ENCODE results near the gene SCFD2.
"Not testable (repeated sequence)": the region's sequence is repeated elsewhere in the genome, so short reads cannot be mapped to it uniquely, and the experiment has no call there.

The SCFD2 gene

GRCh38 chr4:53334916-53335315 is 30.9 kb downstream of the SCFD2 start:
- H3K4me1 ChIP-seq (ENCODE audit: control insufficient read depth, insufficient read depth, low read length); H3K36me3 ChIP-seq (ENCODE audit: control insufficient read depth, insufficient read depth, low read length, severe bottlenecking); H3K4me3 ChIP-seq (ENCODE audit: low read length); H3K27me3 ChIP-seq (replicated peaks; ENCODE audit: control insufficient read depth, insufficient read depth, low read length); H3K9me3 ChIP-seq (ENCODE audit: control insufficient read depth, low read length); DNase-seq (ENCODE audit: low read depth); H3K9ac ChIP-seq (ENCODE audit: low read length): not testable (repeated sequence)

GRCh38 chr4:53326535-53326934 is 39.3 kb downstream of the SCFD2 start:
- peaks cover 8% of the 10 kb centered on the region for H3K4me1 ChIP-seq (ENCODE audit: control insufficient read depth, insufficient read depth, low read length)
- H3K9ac ChIP-seq (ENCODE audit: low read length), result no peak overlapping the region
- DNase-seq (ENCODE audit: low read depth), result no peak
- H3K27me3 ChIP-seq (replicated peaks; ENCODE audit: control insufficient read depth, insufficient read depth, low read length), result no peaks in the 10 kb centered on the region
- no peaks in the 10 kb centered on the region for H3K9me3 ChIP-seq (ENCODE audit: control insufficient read depth, low read length)
- H3K4me3 ChIP-seq (ENCODE audit: low read length), result no peak overlapping the region
- peaks cover 9% of the 10 kb centered on the region for H3K36me3 ChIP-seq (ENCODE audit: control insufficient read depth, insufficient read depth, low read length, severe bottlenecking)

- no peaks in the 10 kb centered on the region for H3K9me3 ChIP-seq (ENCODE audit: control insufficient read depth, low read length)
- H3K27me3 ChIP-seq (replicated peaks; ENCODE audit: control insufficient read depth, insufficient read depth, low read length), result no peaks in the 10 kb centered on the region
- no peak for DNase-seq (ENCODE audit: low read depth)
- peaks cover 9% of the 10 kb centered on the region for H3K36me3 ChIP-seq (ENCODE audit: control insufficient read depth, insufficient read depth, low read length, severe bottlenecking)
- peaks cover 18% of the 10 kb centered on the region for H3K4me1 ChIP-seq (ENCODE audit: control insufficient read depth, insufficient read depth, low read length)
- no peak overlapping the region for H3K4me3 ChIP-seq (ENCODE audit: low read length)
- H3K9ac ChIP-seq (ENCODE audit: low read length), result no peak overlapping the region
Measured at GRCh38 chr4:53322696-53323095, 43.2 kb downstream of the SCFD2 start.

GRCh38 chr4:53321984-53322289 is 43.9 kb downstream of the SCFD2 start:
- Histone ChIP-seq H3K27me3 (replicated peaks; ENCODE audit: control insufficient read depth, insufficient read depth, low read length) (no peaks in the 10 kb centered on the region), H3K36me3 (ENCODE audit: control insufficient read depth, insufficient read depth, low read length, severe bottlenecking) (peaks cover 3% of the 10 kb centered on the region), H3K9me3 (ENCODE audit: control insufficient read depth, low read length) (no peaks in the 10 kb centered on the region), H3K4me3 (ENCODE audit: low read length) (peak overlapping the region; percentile 80), H3K4me1 (ENCODE audit: control insufficient read depth, insufficient read depth, low read length) (peaks cover 18% of the 10 kb centered on the region), H3K9ac (ENCODE audit: low read length) (peak overlapping the region; percentile 80)
- no peak for DNase-seq (ENCODE audit: low read depth)

GRCh38 chr4:53321151-53321983 is 44.5 kb downstream of the SCFD2 start:
- peak overlapping the region; percentile 80 for H3K4me3 ChIP-seq (ENCODE audit: low read length)
- DNase-seq (ENCODE audit: low read depth), result peak; percentile 91

DNA sequence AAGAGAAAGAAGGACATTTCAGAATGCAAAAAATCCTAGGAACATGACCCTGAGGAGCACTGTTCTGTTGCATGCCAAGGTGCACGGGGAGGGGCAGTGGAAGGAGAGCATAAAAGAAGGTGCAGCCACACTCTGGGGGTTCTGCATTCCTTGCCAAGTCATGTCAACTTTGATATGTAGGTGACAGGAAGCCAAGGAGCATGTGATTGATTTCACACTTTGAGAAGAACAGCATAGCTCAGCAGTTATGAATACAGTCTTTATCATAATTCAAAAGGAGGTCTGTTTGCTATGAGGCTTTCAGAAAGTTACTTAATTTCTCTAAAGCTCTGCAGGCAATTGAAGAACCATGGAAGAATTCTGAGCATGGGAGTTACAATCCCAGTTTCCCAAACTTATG is 50.6 kb downstream of the SCFD2 start:
- no peak overlapping the region for H3K4me3 ChIP-seq (ENCODE audit: low read length)
- H3K27me3 ChIP-seq (replicated peaks; ENCODE audit: control insufficient read depth, insufficient read depth, low read length), result no peaks in the 10 kb centered on the region
- H3K9ac ChIP-seq (ENCODE audit: low read length), result no peak overlapping the region
- H3K4me1 ChIP-seq (ENCODE audit: control insufficient read depth, insufficient read depth, low read length), result peaks cover 16% of the 10 kb centered on the region
- H3K36me3 ChIP-seq (ENCODE audit: control insufficient read depth, insufficient read depth, low read length, severe bottlenecking), result no peaks in the 10 kb centered on the region
- DNase-seq (ENCODE audit: low read depth), result no peak
- no peaks in the 10 kb centered on the region for H3K9me3 ChIP-seq (ENCODE audit: control insufficient read depth, low read length)

More at GRCh38 chr4:53321151-53321983, 44.5 kb downstream of the SCFD2 start:
- Histone ChIP-seq H3K36me3 (ENCODE audit: control insufficient read depth, insufficient read depth, low read length, severe bottlenecking) (no peaks in the 10 kb centered on the region), H3K9me3 (ENCODE audit: control insufficient read depth, low read length) (no peaks in the 10 kb centered on the region), H3K4me1 (ENCODE audit: control insufficient read depth, insufficient read depth, low read length) (peaks cover 18% of the 10 kb centered on the region), H3K27me3 (replicated peaks; ENCODE audit: control insufficient read depth, insufficient read depth, low read length) (no peaks in the 10 kb centered on the region), H3K9ac (ENCODE audit: low read length) (peak overlapping the region; percentile 80)

GRCh38 chr4:53314252-53314651 is 51.6 kb downstream of the SCFD2 start:
- H3K36me3 ChIP-seq (ENCODE audit: control insufficient read depth, insufficient read depth, low read length, severe bottlenecking), result no peaks in the 10 kb centered on the region
- DNase-seq (ENCODE audit: low read depth), result no peak
- H3K4me3 ChIP-seq (ENCODE audit: low read length), result no peak overlapping the region
- H3K9ac ChIP-seq (ENCODE audit: low read length), result no peak overlapping the region
- H3K9me3 ChIP-seq (ENCODE audit: control insufficient read depth, low read length), result no peaks in the 10 kb centered on the region
- peaks cover 24% of the 10 kb centered on the region for H3K4me1 ChIP-seq (ENCODE audit: control insufficient read depth, insufficient read depth, low read length)
- no peaks in the 10 kb centered on the region for H3K27me3 ChIP-seq (replicated peaks; ENCODE audit: control insufficient read depth, insufficient read depth, low read length)

DNA sequence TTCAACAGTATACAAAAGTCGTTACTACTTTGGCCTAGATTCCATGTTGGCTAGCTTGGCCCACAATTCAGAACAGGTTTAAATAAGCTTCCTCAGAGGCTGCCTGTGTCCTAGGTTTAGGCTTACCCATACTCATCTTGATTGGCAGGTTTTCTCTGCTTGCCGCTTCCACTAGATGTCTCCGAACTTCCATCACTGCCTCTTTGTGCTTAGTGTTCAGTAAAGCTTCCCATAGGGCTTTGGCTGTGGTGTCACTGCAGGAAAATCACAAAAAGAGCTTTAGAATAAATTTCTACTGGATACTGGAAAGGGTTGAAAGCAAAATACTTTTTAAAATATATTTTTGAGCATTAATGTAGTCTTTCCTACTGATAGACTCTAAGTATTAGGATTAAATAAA is 52.4 kb downstream of the SCFD2 start:
- Histone ChIP-seq H3K36me3 (ENCODE audit: control insufficient read depth, insufficient read depth, low read length, severe bottlenecking) (no peaks in the 10 kb centered on the region), H3K4me1 (ENCODE audit: control insufficient read depth, insufficient read depth, low read length) (peaks cover 27% of the 10 kb centered on the region), H3K27me3 (replicated peaks; ENCODE audit: control insufficient read depth, insufficient read depth, low read length) (no peaks in the 10 kb centered on the region), H3K4me3 (ENCODE audit: low read length) (no peak overlapping the region), H3K9ac (ENCODE audit: low read length) (no peak overlapping the region), H3K9me3 (ENCODE audit: control insufficient read depth, low read length) (no peaks in the 10 kb centered on the region)
- DNase-seq (ENCODE audit: low read depth), result no peak

DNA sequence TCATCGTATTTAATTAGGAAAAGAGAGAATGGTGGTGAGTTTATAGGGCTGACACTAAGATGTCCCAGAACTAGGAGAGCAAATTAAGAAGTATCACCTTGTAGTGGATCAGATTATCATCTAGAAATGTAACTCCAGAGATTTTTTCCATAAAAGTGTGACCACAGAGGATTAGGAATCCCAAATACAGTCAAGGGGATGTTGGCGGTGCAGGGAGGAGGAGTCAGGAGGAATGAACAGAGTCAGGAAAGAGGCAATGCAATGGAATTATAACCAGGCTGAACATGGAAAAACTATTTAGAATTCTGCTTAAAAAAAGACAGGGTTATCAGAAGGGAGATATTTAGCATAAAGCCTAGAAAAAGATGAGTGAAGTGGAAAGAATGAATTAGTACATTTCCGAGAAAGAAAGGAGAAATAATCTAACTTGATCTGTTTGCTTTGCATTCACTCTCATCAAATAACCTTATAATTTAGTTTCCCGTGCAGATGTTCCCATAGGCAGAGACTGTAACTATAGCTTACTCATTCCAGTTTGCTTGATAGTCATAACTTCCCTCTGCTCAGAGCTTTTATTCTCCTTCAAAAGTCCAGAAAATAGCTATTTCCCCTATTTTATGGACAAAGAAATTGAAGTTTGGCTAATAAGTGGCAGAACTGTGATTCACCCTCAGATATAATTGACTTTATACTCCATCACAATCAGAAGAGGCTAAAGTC is 56.4 kb downstream of the SCFD2 start:
- Histone ChIP-seq H3K36me3 (ENCODE audit: control insufficient read depth, insufficient read depth, low read length, severe bottlenecking) (no peaks in the 10 kb centered on the region), H3K9me3 (ENCODE audit: control insufficient read depth, low read length) (no peaks in the 10 kb centered on the region), H3K27me3 (replicated peaks; ENCODE audit: control insufficient read depth, insufficient read depth, low read length) (no peaks in the 10 kb centered on the region), H3K4me3 (ENCODE audit: low read length) (no peak overlapping the region), H3K9ac (ENCODE audit: low read length) (peak overlapping the region; percentile 48), H3K4me1 (ENCODE audit: control insufficient read depth, insufficient read depth, low read length) (peaks cover 38% of the 10 kb centered on the region)
- DNase-seq (ENCODE audit: low read depth), result peak; percentile 55

GRCh38 chr4:53307819-53308780 is 57.8 kb downstream of the SCFD2 start:
- H3K9me3 ChIP-seq (ENCODE audit: control insufficient read depth, low read length), result no peaks in the 10 kb centered on the region
- peak; percentile 32 for DNase-seq (ENCODE audit: low read depth)
- H3K4me1 ChIP-seq (ENCODE audit: control insufficient read depth, insufficient read depth, low read length), result peaks cover 38% of the 10 kb centered on the region
- H3K36me3 ChIP-seq (ENCODE audit: control insufficient read depth, insufficient read depth, low read length, severe bottlenecking), result no peaks in the 10 kb centered on the region
- H3K4me3 ChIP-seq (ENCODE audit: low read length), result peak overlapping the region; percentile 61
- H3K27me3 ChIP-seq (replicated peaks; ENCODE audit: control insufficient read depth, insufficient read depth, low read length), result no peaks in the 10 kb centered on the region
- peak overlapping the region; percentile 44 for H3K9ac ChIP-seq (ENCODE audit: low read length)

- peak overlapping the region; percentile 44 for H3K9ac ChIP-seq (ENCODE audit: low read length)
- no peaks in the 10 kb centered on the region for H3K27me3 ChIP-seq (replicated peaks; ENCODE audit: control insufficient read depth, insufficient read depth, low read length)
- H3K36me3 ChIP-seq (ENCODE audit: control insufficient read depth, insufficient read depth, low read length, severe bottlenecking), result no peaks in the 10 kb centered on the region
- DNase-seq (ENCODE audit: low read depth), result no peak
- no peak overlapping the region for H3K4me3 ChIP-seq (ENCODE audit: low read length)
- H3K9me3 ChIP-seq (ENCODE audit: control insufficient read depth, low read length), result no peaks in the 10 kb centered on the region
- peaks cover 38% of the 10 kb centered on the region for H3K4me1 ChIP-seq (ENCODE audit: control insufficient read depth, insufficient read depth, low read length)
Measured at GRCh38 chr4:53307210-53307609, 58.7 kb downstream of the SCFD2 start.
